GM18951 (cell line): Measurements from ENCODE around the gene SRPX2.
"Not testable (repeated sequence)": the region's sequence is repeated elsewhere in the genome, so short reads cannot be mapped to it uniquely, and the experiment has no call there.

Experiments
- POLR2A ChIP-seq: IDR thresholded peaks from 4 replicates; pipeline ENCODE4 v1.6.1; 2011; ENCODE audit warnings: mild to moderate bottlenecking; ENCODE audit not compliant: insufficient read length, insufficient read depth; ENCODE audit errors: extremely low read depth
- in situ Hi-C: fragments of 300-500 bp; cut with MboI; formaldehyde crosslinking; loops from one replicate; pipeline ENCODE4 v1.12.0; 2022; ENCODE audit warnings: low sequenced_read_pairs, mixed read lengths, inconsistent platforms; ENCODE audit not compliant: unreplicated experiment

The SRPX2 gene

DNA sequence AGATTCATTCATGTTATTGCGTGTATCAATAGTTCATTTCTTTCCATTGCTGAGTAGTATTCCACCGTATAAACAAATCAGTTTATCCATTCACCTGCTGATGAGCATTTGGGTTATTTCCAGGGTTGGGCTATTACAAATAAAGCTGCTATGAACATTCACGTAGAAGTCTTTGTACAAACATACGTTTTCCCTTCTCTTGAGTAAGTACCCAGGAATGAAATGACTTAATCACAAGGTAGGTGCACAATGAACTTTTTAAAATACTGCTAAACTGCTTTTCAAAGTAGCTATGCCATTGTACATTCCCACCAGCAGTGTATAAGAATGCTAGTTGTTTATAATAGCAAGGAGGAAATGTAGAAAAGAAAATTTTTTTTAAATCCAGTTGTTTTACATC lies 52.0 kb downstream of the SRPX2 start:
- no peak for TF ChIP-seq POLR2A
- in situ Hi-C loops, result no loop called here

DNA sequence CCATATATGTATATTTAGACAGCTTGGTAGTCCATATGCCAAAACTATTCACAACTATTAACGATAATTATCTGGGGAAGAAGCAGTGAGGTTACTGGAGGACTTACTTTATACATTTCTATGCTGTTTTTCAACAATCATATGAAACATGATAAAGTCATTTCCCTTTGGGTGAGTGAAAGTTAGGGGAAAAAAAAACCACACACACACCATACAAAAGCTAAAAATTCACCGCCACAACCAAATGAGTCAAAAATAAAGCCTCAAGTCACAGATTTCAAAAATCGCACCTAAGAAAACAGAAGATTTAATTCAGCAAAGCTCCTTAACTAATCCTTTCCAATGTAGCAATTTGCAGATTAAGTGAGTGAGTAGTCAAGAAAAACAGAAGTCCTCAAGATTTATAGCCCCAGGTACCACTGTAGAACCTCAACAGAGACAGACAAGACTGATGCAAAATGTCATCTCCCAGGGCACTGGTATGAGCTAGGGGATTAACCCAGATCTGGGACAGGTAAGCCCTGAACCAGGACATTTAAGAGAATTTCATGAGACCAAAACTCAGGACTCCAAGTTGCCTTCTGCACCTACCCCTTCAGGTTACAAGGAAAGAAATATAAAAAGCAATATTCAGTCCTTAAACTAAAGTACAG lies 52.8 kb downstream of the SRPX2 start:
- in situ Hi-C loops, result no loop called here
- no peak for TF ChIP-seq POLR2A

DNA sequence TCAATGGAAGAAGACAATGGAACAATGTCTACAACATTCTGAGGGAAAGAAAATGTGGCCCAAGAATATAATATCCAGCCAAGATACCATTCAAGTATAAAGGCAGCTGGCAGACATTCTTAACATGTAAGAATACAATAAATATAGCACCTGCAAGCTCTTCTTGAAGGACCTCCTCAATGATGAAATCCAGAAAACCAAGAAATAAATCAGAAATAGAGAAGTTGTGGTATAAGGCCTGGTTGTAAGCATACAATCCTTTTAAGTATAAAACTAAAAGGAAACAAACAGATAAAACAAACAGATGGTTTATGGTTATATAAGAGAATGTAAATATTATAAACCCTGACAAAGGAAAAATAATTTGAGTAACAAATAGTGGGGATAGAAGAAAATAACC lies 54.6 kb downstream of the SRPX2 start:
- TF ChIP-seq POLR2A, result no peak
- in situ Hi-C loops, result no loop called here

DNA sequence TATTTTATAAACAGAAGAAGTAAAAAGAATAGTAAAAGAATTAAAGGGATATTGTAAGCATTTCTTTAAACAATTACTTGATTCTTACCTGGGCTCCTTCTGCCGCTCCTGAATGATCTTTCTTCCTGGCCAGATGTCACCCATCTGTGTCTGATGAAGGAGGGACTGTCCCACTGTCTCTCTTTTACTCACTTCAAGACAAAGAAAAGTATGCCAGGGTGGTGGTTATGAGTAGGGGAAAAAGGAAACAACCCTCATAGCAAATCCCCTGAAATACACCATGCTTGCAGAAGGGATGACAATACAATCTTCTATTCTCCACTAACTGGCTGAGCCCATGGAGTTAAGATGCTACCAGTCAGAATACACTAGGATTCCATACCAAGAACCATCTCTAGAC lies 56.8 kb downstream of the SRPX2 start:
- TF ChIP-seq POLR2A, result no peak
- in situ Hi-C loops, result no loop called here

DNA sequence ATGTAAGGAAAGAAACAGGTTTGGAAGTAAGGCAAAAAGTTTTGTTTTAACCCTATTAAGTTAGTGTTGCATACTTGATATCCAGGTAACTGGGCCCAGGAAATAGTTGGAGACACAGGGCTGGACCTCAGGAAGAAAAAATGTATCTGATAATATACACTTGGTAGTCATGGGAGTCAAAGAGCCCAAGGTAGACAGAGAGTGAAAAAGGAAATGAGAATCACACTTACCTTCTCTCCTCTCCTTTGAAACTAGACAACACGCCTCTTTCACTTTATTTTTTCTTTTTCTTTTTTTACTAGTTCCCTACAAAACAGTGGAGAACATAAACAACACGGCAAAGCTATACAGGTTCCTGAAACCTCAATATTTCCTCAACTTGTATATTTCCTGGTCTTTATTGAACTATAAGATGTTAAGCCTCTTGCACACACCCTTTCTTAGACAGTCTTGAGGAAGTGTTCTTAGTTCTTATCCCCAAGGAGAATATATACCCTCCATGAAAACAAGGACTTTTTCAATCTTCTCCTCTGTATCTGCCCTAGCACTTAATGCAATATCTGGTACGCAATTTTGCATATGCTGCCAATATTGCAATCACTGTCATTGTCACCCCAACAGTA lies 60.7 kb downstream of the SRPX2 start:
- in situ Hi-C loops, result no loop called here
- no peak for TF ChIP-seq POLR2A

DNA sequence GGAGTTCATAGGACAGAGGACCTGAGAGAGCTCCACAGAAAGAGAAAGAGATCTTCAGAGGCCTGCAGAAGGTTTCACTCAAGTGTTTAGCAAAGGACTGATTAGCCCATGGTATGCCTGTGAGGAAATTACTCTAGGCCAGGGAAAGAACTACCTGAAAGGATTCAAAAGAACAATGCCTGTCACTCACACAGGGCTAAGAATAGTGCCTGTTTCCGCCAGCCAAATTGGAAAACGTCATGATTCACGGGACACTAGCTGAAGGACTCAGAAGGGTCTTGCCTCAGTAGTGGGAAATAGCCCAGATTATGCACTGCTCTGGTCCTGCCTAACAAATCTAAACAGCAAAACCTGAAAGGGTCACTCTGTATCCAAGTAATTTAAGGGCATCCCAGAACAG lies 66.8 kb downstream of the SRPX2 start:
- no peak for TF ChIP-seq POLR2A
- in situ Hi-C loops, result no loop called here

DNA sequence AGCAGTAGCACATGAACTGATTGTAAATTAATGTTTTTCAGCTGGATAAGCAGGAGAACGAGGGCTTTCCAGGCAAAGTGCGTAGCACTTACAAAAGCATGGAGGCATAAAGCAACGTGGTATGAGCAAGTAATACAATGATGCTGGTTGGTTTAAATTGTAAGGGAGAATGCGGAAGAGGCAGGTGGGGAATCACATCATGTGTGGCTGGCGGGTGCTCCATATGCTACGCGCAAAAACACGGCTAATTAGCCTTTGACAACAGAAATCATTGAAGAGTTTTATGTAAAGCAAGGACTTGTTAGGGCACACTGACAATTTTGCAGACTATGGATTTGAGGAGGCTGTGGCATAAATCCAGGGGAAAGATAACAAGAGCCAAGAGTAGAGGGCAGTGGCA lies 73.4 kb downstream of the SRPX2 start:
- TF ChIP-seq POLR2A, result no peak
- in situ Hi-C loops, result no loop called here

DNA sequence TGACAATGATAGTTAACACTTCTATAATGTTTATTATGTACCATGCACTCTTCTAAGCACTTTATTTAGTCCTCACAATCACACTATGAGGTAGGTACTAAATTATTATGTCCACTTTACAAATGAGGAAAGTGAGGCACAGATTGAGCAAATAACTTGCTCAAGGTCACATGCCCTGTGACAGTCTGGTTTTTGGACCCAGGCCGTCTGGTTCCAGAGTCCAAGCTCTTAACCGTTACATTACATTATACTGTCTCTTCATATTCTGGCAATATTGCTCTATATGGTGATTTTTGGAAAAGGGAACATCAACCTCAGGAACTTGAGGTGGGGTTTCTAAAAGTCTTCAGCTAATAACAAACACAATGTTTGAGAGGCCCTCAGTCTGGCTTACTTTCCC lies 75.1 kb downstream of the SRPX2 start:
- in situ Hi-C loops, result no loop called here
- TF ChIP-seq POLR2A, result no peak

DNA sequence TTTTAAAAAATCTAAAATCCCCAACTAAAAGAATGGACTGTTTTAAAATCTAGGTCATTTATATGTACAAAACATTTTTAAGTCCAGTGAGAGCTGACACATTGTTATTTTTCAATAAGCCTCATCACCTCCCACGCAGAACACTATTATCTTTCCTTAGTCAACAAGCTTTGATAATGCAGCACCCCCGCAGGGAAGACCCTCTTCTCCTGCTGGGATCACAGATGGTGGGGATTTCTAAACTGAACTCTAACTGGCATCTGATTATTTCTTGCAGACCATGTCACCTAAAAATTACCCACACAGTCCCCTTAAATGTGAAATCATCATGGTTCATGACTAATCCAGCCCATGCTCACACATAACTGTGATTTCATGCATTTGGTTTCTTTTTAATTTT lies 76.3 kb downstream of the SRPX2 start:
- TF ChIP-seq POLR2A, result no peak
- in situ Hi-C loops, result no loop called here

DNA sequence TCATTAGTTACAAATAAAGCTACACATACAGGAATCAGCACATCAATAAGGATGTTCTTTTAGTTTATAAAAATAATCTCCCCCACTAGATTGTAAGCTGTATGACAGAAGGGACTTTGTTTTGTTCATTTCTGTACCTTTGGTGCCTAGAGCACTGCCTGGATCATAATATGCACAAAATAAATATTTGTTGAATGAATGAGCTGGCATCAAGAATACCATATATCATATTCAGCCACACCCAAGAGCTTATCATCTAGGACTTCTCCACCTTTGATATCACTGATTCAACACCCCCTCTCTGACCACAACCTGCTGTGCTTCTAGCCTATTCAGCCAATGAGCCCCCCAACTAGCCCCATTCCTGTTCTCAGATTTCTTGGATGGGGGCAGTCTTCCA lies 77.3 kb downstream of the SRPX2 start:
- in situ Hi-C loops, result no loop called here

DNA sequence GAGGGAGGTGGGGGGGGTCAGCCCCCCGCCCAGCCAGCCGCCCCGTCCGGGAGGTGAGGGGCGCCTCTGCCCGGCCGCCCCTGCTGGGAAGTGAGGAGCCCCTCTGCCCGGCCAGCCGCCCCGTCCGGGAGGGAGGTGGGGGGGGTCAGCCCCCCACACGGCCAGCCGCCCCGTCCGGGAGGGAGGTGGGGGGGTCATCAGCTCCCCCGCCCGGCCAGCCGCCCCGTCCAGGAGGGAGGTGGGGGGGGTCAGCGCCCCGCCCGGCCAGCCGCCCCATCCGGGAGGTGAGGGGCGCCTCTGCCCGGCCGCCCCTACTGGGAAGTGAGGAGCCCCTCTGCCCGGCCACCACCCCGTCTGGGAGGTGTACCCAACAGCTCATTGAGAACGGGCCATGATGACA lies 80.0 kb downstream of the SRPX2 start:
- in situ Hi-C loops, result not testable (repeated sequence)

More for the DNA sequence above, 77.3 kb downstream of the SRPX2 start:
- TF ChIP-seq POLR2A, result no peak
